ENCODE measurements around the gene KRTAP5-3. TPM values are rescaled to one million over a fixed set of nuclear protein-coding genes. Genes with fewer than 3 reads are reported as not detected.
A peak's percentile ranks its signal among the peaks of the same experiment; 100 is the strongest.

The KRTAP5-3 gene
- total RNA-seq, 6 experiments from 2014 or later: not detected

DNA sequence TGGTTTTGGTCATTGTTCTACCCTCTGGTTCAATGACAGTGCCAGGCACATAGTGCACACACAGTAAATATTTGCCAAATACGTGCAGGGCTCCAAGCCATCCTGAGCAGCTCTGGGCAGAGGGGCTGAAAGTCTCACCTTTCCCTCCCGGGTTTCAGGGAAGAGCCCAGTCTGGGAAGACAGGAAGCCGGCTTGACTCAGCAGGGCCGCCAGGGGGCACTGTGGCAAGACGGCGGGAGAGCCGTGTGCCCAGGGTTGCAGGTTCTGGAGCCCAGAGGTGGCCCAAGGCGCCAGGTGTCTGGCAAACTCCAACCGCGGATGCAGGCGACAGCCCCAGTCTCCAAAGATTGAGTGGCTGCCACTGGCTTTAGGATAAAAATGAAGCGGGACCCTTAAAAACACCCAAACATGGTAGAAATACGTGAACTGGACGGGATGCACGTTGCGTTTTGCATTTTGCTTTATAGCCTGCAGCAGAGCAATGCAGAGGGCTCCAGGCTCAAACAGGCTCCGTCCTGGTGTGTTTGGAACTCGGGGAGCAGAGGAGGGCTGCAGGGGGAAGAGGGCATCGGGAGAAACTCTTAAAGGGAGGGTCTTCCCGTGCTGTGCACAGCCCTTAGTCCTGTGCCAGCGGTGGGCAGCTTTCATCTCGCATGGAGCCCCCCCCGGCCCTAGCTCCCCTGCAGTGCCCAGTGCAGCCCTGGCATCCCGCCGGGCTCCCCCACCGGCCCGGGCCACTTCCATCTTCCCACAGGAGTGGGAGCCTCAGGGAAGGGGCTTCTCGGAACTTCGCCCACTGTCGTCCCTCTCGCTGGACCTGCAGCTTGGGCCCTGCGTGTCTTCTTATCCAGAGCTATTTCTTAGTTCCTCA, 32.0 kb upstream of the KRTAP5-3 start:
- WGBS (ENCODE audit: insufficient coverage, low coverage, low lambda C conversion rate, missing lambda C conversion rate): 29% methylated on average over 14 of the region's 32 CpGs
- TF ChIP-seq, protein P1, sequence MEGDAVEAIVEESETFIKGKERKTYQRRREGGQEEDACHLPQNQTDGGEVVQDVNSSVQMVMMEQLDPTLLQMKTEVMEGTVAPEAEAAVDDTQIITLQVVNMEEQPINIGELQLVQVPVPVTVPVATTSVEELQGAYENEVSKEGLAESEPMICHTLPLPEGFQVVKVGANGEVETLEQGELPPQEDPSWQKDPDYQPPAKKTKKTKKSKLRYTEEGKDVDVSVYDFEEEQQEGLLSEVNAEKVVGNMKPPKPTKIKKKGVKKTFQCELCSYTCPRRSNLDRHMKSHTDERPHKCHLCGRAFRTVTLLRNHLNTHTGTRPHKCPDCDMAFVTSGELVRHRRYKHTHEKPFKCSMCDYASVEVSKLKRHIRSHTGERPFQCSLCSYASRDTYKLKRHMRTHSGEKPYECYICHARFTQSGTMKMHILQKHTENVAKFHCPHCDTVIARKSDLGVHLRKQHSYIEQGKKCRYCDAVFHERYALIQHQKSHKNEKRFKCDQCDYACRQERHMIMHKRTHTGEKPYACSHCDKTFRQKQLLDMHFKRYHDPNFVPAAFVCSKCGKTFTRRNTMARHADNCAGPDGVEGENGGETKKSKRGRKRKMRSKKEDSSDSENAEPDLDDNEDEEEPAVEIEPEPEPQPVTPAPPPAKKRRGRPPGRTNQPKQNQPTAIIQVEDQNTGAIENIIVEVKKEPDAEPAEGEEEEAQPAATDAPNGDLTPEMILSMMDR (IDR thresholded peaks at IDR 0.05): peak; percentile 66 to 93 (median 88)
- TF ChIP-seq POLR2A (IDR thresholded peaks at IDR 0.05): no peak
- H3K4me1 ChIP-seq: no peaks in the 10 kb centered on the region
- H3K27ac ChIP-seq: no peak overlapping the region
- no peaks in the 10 kb centered on the region for H3K27me3 ChIP-seq
- no peaks in the 10 kb centered on the region for H3K9me3 ChIP-seq
- H3K36me3 ChIP-seq: no peaks in the 10 kb centered on the region
- intact Hi-C loops (cut with DNase I): no loop called here
- ATAC-seq (peak; percentile 84 to 92 (median 90)), DNase-seq (peak; percentile 55 to 68 (median 61))
- no peak overlapping the region for H3K4me3 ChIP-seq

DNA sequence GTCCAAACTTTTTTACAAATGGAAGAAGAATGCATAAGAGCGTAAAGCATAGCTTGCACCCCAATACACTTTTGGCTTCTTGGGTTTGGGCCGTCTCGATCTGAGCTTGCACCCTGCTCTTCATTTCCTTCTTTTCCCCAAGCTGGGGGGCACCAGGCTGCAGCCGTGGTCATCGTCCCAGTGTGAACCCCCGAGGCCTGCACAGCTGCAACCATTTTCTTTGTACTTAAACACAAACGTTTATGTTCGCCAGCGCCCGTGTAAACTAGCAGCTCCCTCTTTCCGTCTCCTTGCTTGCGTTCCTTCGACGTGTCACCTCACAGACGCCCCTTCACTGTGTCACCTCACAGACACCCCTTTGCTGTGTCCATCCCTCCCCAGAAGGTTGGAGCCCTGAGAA, 31.4 kb upstream of the KRTAP5-3 start:
- H3K4me1 ChIP-seq: no peaks in the 10 kb centered on the region
- no peaks in the 10 kb centered on the region for H3K27me3 ChIP-seq
- TF ChIP-seq POLR2A (IDR thresholded peaks at IDR 0.05): no peak
- TF ChIP-seq, protein P1 (IDR thresholded peaks at IDR 0.05): no peak
- no peak for DNase-seq
- no peak overlapping the region for H3K27ac ChIP-seq
- intact Hi-C loops (cut with DNase I): loop anchor here in 1 of 2 donors (10.0 kb wide), 1 partner anchor 95 kb away; no protein-coding TSS in a partner anchor
- ATAC-seq: no peak
- no peaks in the 10 kb centered on the region for H3K9me3 ChIP-seq
- H3K36me3 ChIP-seq: no peaks in the 10 kb centered on the region
- no peak overlapping the region for H3K4me3 ChIP-seq
- WGBS (ENCODE audit: insufficient coverage, low coverage, low lambda C conversion rate, missing lambda C conversion rate): 45% methylated on average over 15 of the region's 15 CpGs

DNA sequence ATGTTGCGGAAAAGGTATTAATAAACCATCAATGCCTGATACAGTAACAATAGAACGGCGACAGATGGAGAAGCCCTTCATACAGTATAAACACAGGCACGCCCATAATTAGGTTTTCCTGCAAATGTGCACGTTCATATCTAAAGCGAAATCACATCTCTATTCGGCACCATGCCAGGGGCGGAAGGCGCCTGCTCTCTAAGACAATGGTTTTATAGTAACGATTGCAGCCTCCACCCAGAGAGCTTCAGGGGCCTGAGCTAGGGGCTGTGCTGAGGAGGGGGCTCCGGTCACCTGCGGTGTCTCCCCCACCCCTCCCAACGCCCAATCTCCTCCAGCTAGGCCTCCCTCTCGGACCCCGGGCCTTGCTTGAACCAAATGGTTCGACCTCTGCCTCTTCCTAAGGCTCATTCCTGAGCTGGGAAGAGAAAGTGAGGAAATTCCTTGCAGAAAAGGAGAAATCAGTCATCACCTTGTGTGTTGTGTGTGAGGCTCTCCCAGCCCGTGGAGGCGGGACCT, 30.9 kb upstream of the KRTAP5-3 start:
- intact Hi-C loops (cut with DNase I): loop anchor here in 1 of 2 donors (10.0 kb wide), 1 partner anchor 94 kb away; no protein-coding TSS in a partner anchor
- no peaks in the 10 kb centered on the region for H3K36me3 ChIP-seq
- no peak overlapping the region for H3K4me3 ChIP-seq
- 47% methylated on average over 15 of the region's 18 CpGs for WGBS (ENCODE audit: insufficient coverage, low coverage, low lambda C conversion rate, missing lambda C conversion rate)
- H3K9me3 ChIP-seq: no peaks in the 10 kb centered on the region
- ATAC-seq (no peak), DNase-seq (no peak)
- no peaks in the 10 kb centered on the region for H3K4me1 ChIP-seq
- TF ChIP-seq POLR2A (IDR thresholded peaks at IDR 0.05): no peak
- TF ChIP-seq, protein P1 (IDR thresholded peaks at IDR 0.05): no peak
- H3K27ac ChIP-seq: no peak overlapping the region
- H3K27me3 ChIP-seq: no peaks in the 10 kb centered on the region

DNA sequence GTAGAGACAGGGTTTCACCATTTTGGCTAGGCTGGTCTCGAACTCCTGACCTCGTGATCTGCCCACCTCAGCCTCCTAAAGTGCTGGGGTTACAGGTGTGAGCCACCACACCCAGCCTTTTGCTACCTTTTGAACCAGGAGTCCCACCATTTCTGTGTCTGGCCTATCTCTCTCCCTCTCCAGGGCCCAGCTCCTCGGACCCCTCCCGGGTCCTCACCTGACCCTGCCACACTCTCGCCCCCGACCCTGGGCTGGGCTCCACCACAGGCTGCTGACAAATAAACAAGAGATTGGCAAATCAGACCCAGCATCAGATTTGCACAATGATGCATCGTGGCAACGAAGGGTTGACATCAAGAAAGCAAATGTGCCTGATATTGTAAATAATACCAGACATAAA, 30.1 kb upstream of the KRTAP5-3 start:
- TF ChIP-seq, protein P1 (IDR thresholded peaks at IDR 0.05): no peak
- TF ChIP-seq POLR2A (IDR thresholded peaks at IDR 0.05): no peak
- Histone ChIP-seq H3K27me3 (no peaks in the 10 kb centered on the region), H3K27ac (no peak overlapping the region), H3K4me1 (no peaks in the 10 kb centered on the region), H3K4me3 (no peak overlapping the region), H3K9me3 (no peaks in the 10 kb centered on the region), H3K36me3 (no peaks in the 10 kb centered on the region)
- DNase-seq: no peak
- 58% methylated on average over 8 of the region's 8 CpGs for WGBS (ENCODE audit: insufficient coverage, low coverage, low lambda C conversion rate, missing lambda C conversion rate)
- ATAC-seq: no peak
- intact Hi-C loops (cut with DNase I): loop anchor here in 1 of 2 donors (10.0 kb wide), 1 partner anchor 94 kb away; no protein-coding TSS in a partner anchor
